VCaP (cell line): ENCODE measurements around the gene DNAH17.

Experiments
- H3K27ac ChIP-seq: fragments of 450-650 bp; 2 replicates; pipeline ENCODE4 v1.5.1; 2017
- TF ChIP-seq, protein P1 (sequence below): fragments of 450-650 bp; conservative IDR thresholded peaks from 2 replicates; pipeline ENCODE4 v1.5.1; 2017; ENCODE audit warnings: mild to moderate bottlenecking, moderate library complexity

DNAH17 gene

GRCh38 chr17:78409191-78409928 lies 167.8 kb downstream of the DNAH17 start:
- TF ChIP-seq, protein P1, sequence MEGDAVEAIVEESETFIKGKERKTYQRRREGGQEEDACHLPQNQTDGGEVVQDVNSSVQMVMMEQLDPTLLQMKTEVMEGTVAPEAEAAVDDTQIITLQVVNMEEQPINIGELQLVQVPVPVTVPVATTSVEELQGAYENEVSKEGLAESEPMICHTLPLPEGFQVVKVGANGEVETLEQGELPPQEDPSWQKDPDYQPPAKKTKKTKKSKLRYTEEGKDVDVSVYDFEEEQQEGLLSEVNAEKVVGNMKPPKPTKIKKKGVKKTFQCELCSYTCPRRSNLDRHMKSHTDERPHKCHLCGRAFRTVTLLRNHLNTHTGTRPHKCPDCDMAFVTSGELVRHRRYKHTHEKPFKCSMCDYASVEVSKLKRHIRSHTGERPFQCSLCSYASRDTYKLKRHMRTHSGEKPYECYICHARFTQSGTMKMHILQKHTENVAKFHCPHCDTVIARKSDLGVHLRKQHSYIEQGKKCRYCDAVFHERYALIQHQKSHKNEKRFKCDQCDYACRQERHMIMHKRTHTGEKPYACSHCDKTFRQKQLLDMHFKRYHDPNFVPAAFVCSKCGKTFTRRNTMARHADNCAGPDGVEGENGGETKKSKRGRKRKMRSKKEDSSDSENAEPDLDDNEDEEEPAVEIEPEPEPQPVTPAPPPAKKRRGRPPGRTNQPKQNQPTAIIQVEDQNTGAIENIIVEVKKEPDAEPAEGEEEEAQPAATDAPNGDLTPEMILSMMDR, result no peak
- H3K27ac ChIP-seq, result peak overlapping the region; percentile 60

GRCh38 chr17:78408476-78409050 lies 168.6 kb downstream of the DNAH17 start:
- TF ChIP-seq, protein P1, result no peak
- peak overlapping the region; percentile 60 for H3K27ac ChIP-seq

DNA sequence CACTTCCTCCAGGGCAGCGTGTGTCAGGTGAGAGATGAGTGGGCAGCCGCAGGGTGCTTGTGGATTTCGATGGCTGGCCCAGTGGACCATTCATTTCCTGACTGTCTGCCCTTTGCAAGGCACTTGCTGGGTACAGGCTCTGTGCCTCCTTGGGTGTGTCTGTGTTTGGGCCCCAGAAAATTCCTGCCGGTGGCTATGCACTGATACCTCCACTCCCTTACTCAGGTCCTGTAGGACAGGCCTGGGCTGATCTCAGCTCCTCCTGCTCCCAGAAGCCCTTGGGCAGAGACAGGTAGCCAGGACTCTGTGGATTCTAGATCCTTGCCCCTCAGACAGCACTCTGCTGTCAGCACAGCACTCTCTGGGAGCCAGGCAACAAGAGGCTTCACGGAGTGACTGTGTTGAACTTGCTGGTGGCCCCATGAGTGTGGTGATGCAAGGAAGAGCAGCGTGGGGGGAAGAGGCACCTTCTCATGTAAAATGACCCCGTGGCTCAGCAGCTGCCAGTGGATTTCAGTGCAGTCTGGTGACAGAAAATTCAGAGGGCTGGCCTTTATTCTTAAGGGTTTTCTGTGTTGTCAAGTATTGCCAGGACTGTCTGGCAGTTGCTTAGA lies 169.7 kb downstream of the DNAH17 start:
- H3K27ac ChIP-seq, result peak overlapping the region; percentile 60; the same call in 1 of the 2 replicates
- TF ChIP-seq, protein P1, result no peak

- no peak overlapping the region for H3K27ac ChIP-seq
- TF ChIP-seq, protein P1, result no peak
These were observed 170.3 kb downstream of the DNAH17 start for GRCh38 chr17:78406920-78407319.

GRCh38 chr17:78406396-78406795 lies 170.8 kb downstream of the DNAH17 start:
- H3K27ac ChIP-seq, result no peak overlapping the region
- TF ChIP-seq, protein P1, result no peak

DNA sequence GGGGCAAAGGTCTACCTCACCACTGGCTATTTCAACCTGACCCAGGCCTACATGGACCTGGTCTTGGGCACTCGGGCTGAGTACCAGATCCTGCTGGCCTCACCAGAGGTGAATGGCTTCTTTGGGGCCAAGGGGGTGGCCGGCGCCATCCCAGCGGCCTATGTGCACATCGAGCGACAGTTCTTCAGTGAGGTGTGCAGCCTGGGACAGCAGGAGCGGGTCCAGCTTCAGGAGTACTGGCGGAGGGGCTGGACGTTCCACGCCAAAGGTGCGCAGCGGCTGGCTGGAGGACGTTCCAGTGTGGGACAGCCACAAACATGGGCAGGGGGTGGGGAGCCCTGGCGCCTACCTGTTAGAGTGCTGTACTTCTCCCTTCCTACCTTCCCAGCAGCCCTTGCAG lies 173.4 kb downstream of the DNAH17 start:
- H3K27ac ChIP-seq, result no peak overlapping the region
- TF ChIP-seq, protein P1, result no peak

DNA sequence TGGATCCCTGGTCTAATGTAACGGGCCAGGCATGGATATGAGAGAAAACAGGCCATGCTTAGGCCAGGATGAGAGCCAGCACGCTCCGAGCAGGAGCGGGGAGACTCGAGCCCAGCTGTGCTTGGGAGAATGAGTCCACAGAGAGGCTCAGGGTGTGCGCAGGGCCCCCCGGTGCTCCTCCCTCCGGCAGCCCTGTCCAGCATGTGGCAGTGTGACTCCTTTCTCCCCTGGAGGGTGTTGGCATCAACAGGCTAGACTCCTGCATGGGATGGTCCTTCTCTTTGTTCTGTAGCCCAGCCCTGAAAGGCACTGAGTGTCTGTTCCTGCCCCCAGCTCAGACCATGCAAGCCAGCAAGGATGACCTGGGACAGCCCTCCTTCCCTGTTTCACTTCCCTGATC lies 175.3 kb downstream of the DNAH17 start:
- H3K27ac ChIP-seq, result no peak overlapping the region
- TF ChIP-seq, protein P1, result no peak
